CD4-positive, alpha-beta T cell treated with Interleukin-2 at 100 ng/mL for 4 hours (primary cell): ENCODE results near the gene C6.
"Not testable (repeated sequence)": the region's sequence is repeated elsewhere in the genome, so short reads cannot be mapped to it uniquely, and the experiment has no call there.

Experiments
- DNase-seq: peaks from one replicate; pipeline ENCODE4 v3.0.0-alpha.2; 2020; ENCODE audit warnings: low spot score

The C6 gene

DNA sequence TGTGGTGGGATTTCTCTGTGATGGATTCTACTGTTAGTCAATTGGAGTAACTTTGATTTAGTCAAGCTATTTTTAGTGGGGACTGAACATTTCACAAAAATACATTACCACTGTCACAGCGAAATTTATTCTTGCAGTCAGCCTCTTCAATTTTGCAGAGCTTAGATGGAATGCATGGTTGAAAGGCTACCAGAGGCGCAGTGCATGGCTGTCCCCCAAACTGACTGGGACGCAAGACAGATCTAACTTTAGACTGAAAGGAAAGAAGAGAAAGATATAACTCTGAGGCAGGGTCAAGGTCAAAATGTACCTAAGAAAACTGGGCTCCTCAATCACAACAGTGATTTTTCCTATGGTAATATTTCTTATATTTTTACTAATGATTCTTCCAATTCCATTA, 13.7 kb downstream of the C6 start:
- no peak for DNase-seq

DNA sequence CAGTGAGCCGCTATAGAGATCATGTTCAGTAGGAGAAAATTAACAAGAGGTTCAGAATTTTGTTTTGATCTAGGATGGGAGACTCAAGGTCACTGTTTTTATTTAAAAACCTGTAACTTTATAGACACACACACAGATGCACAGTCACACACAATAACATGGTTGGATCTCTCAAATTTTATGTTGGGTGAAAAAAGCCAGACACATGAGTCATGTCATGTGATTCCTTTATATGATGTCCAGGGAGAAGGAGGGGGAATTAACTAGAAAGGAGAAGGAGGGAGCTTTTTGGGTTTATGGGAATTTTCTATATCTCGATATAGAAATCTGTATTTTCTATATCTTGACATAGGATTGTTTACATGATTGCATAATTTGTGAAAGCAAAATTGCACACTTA, 17.1 kb downstream of the C6 start:
- DNase-seq, result no peak

DNA sequence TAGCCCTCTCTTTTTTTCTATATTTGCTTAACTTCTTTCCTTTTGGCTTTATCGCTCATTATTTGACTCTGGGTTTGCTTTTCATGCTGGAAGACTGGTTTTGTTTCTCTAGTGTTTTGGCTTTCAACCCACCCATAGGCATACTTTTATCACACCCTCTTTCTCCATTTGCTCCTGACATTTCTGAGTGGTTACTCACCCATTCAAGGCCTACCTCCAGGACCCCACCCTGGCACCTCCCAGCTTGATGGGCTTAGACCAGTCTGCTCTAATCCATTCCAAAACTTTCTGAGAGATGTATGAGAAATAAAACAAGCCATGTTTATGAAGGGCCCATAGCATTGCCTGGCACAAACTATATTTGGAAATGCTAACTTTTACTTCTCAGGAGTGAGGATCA, 18.1 kb downstream of the C6 start:
- DNase-seq, result no peak

DNA sequence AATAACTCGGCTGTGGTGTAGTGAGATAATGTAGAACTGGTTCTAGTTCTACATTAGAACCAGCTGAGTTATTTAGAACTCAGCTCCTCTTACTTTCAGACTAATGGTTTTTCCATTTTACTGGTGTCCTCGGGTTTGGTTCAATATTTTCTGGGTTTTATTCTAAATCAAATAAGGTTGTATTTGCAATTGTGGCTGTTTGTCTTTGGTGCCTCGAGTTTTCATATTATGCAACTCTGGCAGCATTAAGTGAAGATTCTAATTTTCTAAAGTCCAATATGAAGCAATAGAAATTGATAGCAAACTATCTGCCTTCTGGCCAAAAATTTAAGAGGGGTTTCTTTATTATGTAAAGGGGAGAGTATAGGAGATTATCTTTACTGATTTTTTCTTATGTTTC, 19.0 kb downstream of the C6 start:
- DNase-seq, result no peak

GRCh38 chr5:41193456-41194205, 19.7 kb downstream of the C6 start:
- no peak for DNase-seq

DNA sequence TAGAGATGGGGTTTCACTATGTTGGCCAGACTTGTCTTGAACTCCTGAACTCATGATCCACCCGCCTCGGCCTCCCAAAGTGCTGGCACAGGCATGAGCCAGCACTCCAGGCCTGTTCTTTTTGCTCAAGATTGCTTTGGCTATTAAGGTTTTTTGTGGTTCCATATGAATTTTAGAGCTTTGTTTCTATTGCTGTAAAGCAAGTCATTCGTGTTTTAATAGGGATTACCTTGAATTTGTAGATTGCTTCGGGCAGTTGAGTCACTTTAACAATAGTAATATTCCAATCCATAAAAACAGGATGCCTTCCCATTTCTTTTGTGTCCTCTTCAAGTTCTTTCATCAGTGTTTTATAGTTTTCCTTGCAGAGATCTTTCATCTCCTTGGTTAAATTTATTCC, 22.1 kb downstream of the C6 start:
- no peak for DNase-seq

GRCh38 chr5:41186143-41186542, 27.2 kb downstream of the C6 start:
- no peak for DNase-seq

DNA sequence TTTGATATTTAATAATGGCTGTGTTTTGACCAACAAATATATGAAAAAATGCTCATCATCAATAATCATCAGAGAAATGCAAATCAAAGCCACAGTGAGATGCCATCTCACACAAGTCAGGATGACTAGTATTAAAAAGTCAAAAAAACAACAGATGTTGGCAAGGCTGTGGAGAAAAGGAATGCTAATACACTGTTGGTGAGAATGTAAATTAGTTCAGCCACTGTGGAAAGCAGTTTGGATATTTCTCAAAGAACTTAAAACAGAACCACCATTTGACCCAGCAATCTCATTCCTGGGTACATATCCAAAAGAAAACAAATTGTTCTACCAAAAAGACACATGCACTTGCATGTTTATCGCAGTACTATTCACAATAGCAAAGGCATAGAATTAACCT, 30.0 kb downstream of the C6 start:
- DNase-seq, result not testable (repeated sequence)

DNA sequence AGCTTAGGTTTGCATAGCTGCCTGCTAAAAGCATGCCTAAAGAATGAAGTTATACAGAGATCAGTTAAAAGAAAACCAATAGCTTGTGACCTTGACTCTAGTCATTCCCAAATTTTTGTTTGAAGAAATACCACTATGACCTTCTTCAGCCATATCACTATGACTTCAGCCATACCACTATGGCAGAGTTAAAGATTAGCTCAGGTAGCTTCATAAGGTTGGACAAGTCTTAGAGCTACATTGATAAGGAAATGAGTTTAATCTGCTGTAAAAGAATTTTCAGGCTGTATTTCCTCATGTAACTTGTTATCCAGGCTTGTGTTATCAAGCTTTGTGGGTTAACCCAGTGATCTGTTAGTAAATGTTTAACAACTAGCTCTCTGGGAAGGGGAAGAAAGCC, 30.7 kb downstream of the C6 start:
- no peak for DNase-seq

DNA sequence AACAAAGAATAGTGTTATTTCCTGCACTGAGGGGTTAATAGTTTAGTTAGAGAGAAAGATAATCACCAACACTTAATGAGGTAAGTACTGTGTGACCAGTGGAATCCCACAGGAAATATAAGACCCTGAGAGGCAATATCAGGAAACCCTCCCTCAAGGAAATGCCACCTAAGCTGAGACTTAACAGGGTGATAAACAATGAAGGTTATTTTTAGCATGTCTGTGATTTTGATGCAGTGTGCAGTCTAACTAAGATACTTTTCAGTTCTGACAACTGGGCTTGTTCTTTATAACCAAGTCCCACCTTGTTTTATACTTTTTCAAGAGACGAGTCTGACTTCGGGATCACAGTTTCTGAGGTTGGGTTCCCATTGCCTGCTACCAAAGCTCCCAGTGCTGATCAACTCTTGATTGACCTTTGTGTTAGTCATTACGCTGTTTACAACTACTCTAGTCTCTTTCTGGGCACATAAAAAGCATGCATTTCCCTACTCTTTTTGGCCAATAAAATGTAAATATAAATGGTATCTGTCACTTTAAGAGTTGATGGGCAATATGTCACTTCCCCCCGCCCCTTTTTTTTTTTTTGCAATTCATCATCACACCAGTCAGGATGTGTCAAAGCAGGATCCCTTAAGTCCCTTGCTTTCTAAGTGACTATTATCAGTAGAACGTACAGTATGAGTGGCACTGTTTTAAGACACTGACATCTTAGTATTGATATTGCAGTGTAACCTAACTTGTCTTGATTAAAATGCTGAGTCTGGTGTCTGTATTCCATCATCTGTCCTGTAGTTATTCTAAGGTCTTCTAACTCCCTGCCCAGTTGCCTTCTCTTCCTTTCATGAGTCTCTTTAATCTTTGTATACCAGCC, 31.4 kb downstream of the C6 start:
- DNase-seq, result no peak

DNA sequence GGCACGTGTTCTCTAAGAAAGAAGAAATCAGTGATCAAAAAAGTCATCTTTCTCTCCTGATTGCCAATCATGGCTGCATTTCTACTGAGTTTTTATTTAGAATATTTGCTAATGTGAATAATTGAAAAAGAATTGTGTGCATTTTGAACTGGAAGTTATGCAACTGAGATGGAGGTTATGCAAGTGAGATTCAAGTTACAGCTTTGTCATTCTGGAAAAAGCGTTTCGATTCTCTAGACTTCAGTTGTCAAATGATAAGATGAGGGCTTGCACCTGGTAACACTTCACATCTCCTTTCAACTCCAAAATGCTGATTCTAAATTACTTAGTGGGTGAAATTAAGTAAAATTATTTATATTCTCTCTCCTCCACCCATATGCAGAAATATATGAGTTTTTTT, 36.4 kb downstream of the C6 start:
- DNase-seq, result no peak

GRCh38 chr5:41172012-41172411, 41.3 kb downstream of the C6 start:
- DNase-seq, result no peak

GRCh38 chr5:41161271-41161670, 52.1 kb downstream of the C6 start:
- no peak for DNase-seq

DNA sequence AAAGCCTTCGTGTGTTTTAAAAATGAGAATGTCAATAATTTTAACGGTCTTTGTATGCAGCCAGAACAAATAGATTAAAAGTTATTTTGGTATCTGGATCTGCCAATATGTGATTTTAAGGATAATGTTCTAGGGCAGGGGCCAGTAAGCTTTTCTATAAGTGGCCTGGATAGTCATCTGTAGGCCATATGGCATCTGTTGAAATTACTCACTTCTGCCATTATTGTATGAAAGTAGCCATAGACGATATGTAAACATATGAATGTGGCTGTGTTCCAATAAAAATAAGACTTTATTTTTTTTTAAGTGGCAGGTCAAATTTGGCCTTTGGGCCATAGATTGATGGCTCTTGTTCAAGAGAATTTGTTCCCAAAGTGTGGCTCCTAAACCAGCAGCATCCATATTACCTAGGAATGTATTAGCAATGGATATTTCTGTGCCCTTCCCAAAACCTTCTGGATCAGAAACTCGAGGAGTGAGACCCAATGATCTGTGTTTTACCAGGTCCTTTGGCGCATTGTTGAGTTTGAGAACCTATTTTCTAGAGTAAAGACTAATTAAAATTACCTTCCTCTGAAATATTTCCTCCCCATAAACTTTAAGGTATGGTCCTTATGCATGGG, 55.9 kb downstream of the C6 start:
- no peak for DNase-seq

DNA sequence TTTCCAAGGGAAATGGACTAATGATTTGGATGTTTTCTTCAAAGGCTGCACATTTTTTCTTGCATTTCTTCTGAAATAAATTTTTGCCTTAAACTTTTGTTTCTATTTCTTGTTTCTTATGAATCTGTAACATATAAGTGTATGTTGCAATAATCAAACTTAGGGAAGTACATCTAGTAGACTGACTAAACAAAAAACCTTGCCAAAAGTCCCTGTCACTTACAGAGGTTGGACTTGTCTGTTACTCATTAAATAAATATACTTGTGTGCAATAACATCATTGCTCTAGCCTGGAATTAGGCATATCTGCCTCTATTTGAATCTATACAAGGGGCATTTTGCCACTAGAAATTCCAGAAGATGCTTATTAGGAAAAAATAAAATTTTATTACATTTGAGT, 56.6 kb downstream of the C6 start:
- no peak for DNase-seq

- DNase-seq, result no peak
These were observed 58.8 kb downstream of the C6 start for GRCh38 chr5:41154491-41154890.

DNA sequence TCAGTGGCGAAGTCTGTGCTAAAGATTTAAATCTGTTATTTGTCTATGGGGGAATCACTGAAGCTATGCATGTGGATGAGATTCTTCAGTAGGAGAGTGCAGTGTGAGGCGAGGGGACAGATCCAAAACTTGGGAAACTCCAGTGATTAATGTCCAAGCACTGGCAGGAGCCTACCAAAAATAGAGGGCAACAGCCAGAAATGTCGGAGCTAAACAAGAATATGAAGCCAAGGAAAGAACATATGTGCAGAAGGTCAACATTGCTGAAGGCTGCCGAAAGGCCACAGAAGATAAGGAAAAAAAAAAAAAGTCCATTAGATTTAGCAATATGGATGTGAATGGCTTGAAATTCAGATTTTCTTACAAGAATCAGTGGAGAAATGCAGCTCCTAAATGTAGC, 61.8 kb downstream of the C6 start:
- DNase-seq, result no peak

DNA sequence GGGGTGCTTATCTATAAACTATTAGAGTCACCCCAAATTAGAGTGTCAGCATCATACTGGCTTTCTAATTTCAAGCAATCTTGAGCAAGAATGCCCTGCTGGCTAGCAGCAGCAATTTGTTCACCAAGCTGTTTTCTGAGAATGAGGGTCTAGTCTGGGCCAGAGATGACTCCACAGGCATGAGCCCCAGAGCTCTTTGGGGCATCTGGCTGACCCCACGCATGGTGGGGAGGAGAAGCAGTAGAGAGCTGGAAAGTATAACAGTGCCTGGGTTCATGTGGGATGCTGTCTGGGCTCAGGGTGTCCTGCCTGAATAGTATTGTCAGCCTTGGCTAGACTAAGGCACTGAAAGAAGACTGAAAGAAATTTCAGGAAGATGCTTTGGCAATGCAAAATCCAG, 64.9 kb downstream of the C6 start:
- no peak for DNase-seq

DNA sequence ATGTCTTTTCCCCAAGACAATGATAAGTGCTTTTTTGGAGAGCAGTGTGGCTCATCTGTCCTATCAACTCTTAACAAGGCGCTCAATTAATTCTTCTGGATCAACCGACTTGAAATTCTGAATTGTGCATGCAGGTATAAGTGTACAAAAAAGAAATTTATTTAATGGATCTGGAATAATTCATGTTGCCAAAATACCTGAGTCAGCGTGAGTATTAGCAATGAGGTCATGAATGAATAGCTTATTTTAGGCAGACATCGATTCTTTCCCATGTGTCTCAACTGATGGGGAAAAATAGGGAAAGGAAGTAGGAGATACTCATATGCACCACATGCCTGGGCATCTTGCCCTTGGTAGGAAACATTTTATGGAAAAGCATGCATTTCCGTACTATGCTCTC, 68.0 kb downstream of the C6 start:
- DNase-seq, result no peak

DNA sequence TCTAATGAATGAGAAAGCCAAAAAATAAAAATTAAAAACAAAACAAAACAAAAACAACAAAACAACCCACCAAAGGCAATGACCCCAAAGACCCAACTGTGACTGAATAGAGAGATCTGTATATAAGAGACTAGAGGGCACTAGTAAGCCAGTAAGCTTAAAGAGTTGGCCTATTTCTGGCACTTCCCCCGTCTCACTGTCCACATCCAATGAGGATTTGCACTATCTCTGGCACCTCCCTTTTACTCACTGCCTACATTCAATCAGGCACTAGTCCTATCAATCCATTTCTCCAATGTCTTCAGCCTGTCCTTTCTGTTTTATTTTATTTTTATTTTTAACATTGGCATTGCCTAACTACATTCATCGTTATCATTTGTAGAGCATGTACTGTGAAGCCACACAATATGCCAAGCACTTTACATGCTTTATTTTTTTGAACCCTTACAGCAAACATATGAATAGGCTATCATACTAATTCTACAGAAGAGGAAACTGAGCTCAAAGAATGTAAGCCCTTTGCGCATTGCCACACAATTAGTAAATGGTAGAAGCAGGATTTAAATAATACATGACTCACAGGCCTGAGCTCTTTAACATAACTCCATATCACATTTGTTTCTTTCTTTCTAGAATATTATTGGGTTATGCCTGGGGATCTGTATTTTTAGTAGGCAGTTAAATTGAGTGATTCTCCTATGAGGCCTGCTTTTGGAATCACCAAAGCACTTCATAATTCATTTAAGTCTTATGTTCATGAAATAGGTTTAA, 70.0 kb downstream of the C6 start:
- DNase-seq, result no peak

- no peak for DNase-seq
These were observed 85.2 kb downstream of the C6 start for GRCh38 chr5:41127967-41128690.

DNA sequence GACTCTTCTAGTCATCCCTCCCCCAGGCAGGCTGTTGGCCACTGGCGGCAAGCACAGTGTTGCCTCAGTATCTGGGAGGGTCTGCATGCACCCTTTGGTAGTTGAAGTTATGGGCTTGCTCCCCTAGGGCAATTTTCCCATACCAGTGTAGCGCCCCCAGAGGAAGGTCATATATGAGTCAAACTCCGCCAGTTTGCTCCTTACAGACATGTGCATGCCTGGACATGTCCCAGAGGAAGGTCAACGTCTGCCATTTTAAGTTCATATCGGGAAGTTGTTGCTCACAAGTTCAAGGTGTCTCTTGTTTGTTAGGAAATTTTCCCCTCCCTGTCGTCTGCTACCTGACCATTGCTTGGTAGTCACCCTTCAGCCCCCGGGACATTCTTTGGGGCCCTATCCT, 90.9 kb downstream of the C6 start:
- no peak for DNase-seq
